GM12878 (cell line): Measurements from ENCODE around the gene DENND4C. TPM values are rescaled to one million over a fixed set of nuclear protein-coding genes. Genes with fewer than 3 reads are reported as not detected.

Source experiments
- ATAC-seq: fragments of 200-7000 bp; cut with Tn5 transposase; 3 replicates; pipeline ENCODE4 v1.9.1; 2020; ENCODE audit warnings: mild to moderate bottlenecking, moderate library complexity
- BruUV-seq: library from RNA; stranded (reverse); fragments of 400-500 nt; replicated peaks from 2 replicates; lab custom pipeline; 2021; lab: Mats Ljungman, UMichigan
- CTCF ChIA-PET: fragments of 300-600 bp; sonication (Branson Sonifier 250); formaldehyde crosslinking; extraction: SDS; loops from one replicate; lab custom pipeline; 2021; ENCODE audit warnings: inconsistent platforms; lab: Yijun Ruan, JAX
- POLR2A ChIA-PET: fragments of 350-600 bp; formaldehyde crosslinking; extraction: SDS; loops from one replicate; lab custom pipeline; 2021; ENCODE audit warnings: inconsistent platforms; lab: Charles Lee
- RAD21 ChIA-PET: fragments of 300-600 bp; sonication (Branson Sonifier 250); formaldehyde crosslinking; loops from one replicate; lab custom pipeline; 2023; ENCODE audit warnings: antibody characterized with exemption; ENCODE audit not compliant: unreplicated experiment; lab: Charles Lee
- SMC1A ChIA-PET: fragments of 300-600 bp; sonication (Branson Sonifier 250); formaldehyde crosslinking; loops from one replicate; lab custom pipeline; 2023; ENCODE audit not compliant: unreplicated experiment, uncharacterized antibody; lab: Charles Lee
- DNase-seq: peaks from one replicate; pipeline ENCODE4 v3.0.0-alpha.2; 2011; ENCODE audit warnings: low read depth, low spot score
- FAIRE-seq: peaks from 3 replicates; lab custom pipeline; 2011; peaks lifted over from hg19 to GRCh38; lab: Jason Lieb, UNC
- H2AFZ ChIP-seq: 2 replicates; pipeline ENCODE4 v1.6.0; 2011; ENCODE audit warnings: low read depth, low read length, control low read depth; ENCODE audit not compliant: control insufficient read depth
- H3K27ac ChIP-seq: 2 replicates; pipeline ENCODE4 v1.5.1; 2011; ENCODE audit warnings: control low read depth; ENCODE audit not compliant: control insufficient read depth, insufficient read depth
- H3K27me3 ChIP-seq, 2 experiments: replicated peaks in 1 of 2; 2 replicates each; pipeline versions ENCODE4 v1.6.0 to v1.6.1; 2011; ENCODE audit warnings: low read length in 1 of 2; ENCODE audit not compliant: control insufficient read depth in 2 of 2, insufficient read depth in 2 of 2
- H3K36me3 ChIP-seq, 2 experiments: 2 replicates each; pipeline ENCODE4 v1.5.1; 2011; ENCODE audit warnings: low read length in 1 of 2; ENCODE audit not compliant: control insufficient read depth in 2 of 2, insufficient read depth in 2 of 2
- H3K4me1 ChIP-seq: 2 replicates; pipeline ENCODE4 v1.6.1; 2011; ENCODE audit warnings: mild to moderate bottlenecking, low read length, moderate library complexity, mixed read lengths; ENCODE audit not compliant: control insufficient read depth, insufficient read depth
- H3K4me2 ChIP-seq: 2 replicates; pipeline ENCODE4 v1.6.0; 2011; ENCODE audit warnings: control low read depth; ENCODE audit not compliant: control insufficient read depth, insufficient read depth
- H3K4me3 ChIP-seq: fragments of 200-600 bp; sonication (generic); 2 replicates; pipeline ENCODE4 v1.5.1; 2016
- H3K79me2 ChIP-seq: 2 replicates; pipeline ENCODE4 v1.6.0; 2011; ENCODE audit warnings: low read length; ENCODE audit not compliant: control insufficient read depth, insufficient read depth
- H3K9ac ChIP-seq: 2 replicates; pipeline ENCODE4 v1.8.0; 2011; ENCODE audit warnings: low read length, control low read depth, mixed read lengths; ENCODE audit not compliant: control insufficient read depth, insufficient read depth
- H3K9me3 ChIP-seq: replicated peaks from 3 replicates; pipeline ENCODE4 v1.5.1; 2011; ENCODE audit warnings: mild to moderate bottlenecking, low read length; ENCODE audit not compliant: control insufficient read depth, insufficient read depth
- H4K20me1 ChIP-seq: 2 replicates; pipeline ENCODE4 v1.6.0; 2011; ENCODE audit not compliant: control insufficient read depth, insufficient read depth
- FOXM1 ChIP-seq: IDR thresholded peaks from 2 replicates; pipeline ENCODE4 v1.6.1; 2012; ENCODE audit warnings: low read depth, mild to moderate bottlenecking, inconsistent platforms, low read length, moderate library complexity
- HDGF ChIP-seq: fragments of 450-650 bp; IDR thresholded peaks from 2 replicates; pipeline ENCODE4 v1.6.1; 2016; ENCODE audit warnings: antibody characterized with exemption
- HSF1 ChIP-seq: fragments of 150-350 bp; IDR thresholded peaks from 2 replicates; pipeline ENCODE4 v1.6.1; 2014; ENCODE audit warnings: mild to moderate bottlenecking, low read depth, low read length
- IRF3 ChIP-seq: fragments of 450-650 bp; IDR thresholded peaks from 2 replicates; pipeline ENCODE4 v1.6.1; 2014; ENCODE audit warnings: mild to moderate bottlenecking
- KLF5 ChIP-seq: fragments of 450-650 bp; IDR thresholded peaks from 2 replicates; pipeline ENCODE4 v1.6.1; 2014; ENCODE audit warnings: mild to moderate bottlenecking; ENCODE audit not compliant: partially characterized antibody
- RAD51 ChIP-seq: fragments of 450-650 bp; IDR thresholded peaks from 2 replicates; pipeline ENCODE4 v1.6.1; 2016; ENCODE audit warnings: moderate library complexity, mild to moderate bottlenecking, inconsistent platforms
- SIN3A ChIP-seq: IDR thresholded peaks from 2 replicates; pipeline ENCODE4 v1.6.1; 2012; ENCODE audit warnings: low read depth, low read length, improper control_type of control experiment
- SIX5 ChIP-seq: IDR thresholded peaks from 2 replicates; pipeline ENCODE4 v1.6.1; 2011; ENCODE audit warnings: mild to moderate bottlenecking, low read depth, low read length, moderate library complexity; ENCODE audit not compliant: severe bottlenecking
- SP1 ChIP-seq: IDR thresholded peaks from one replicate; pipeline ENCODE4 v1.6.1; 2011; ENCODE audit warnings: low read depth, low read length
- TARDBP ChIP-seq: IDR thresholded peaks from 2 replicates; pipeline ENCODE4 v1.6.1; 2016; ENCODE audit warnings: borderline replicate concordance
- TCF12 ChIP-seq: IDR thresholded peaks from 2 replicates; pipeline ENCODE4 v1.6.1; 2011; ENCODE audit warnings: low read depth, mild to moderate bottlenecking, low read length
- USF2 ChIP-seq: IDR thresholded peaks from 2 replicates; pipeline ENCODE4 v1.6.1; 2011; ENCODE audit warnings: low read depth, low read length, improper control_type of control experiment, borderline replicate concordance
- ZNF207 ChIP-seq: fragments of 450-650 bp; IDR thresholded peaks from 2 replicates; pipeline ENCODE4 v1.6.1; 2014; ENCODE audit warnings: antibody characterized with exemption, mild to moderate bottlenecking, borderline replicate concordance
- ZNF24 ChIP-seq: fragments of 450-650 bp; IDR thresholded peaks from 2 replicates; pipeline ENCODE4 v1.6.1; 2017; ENCODE audit warnings: antibody characterized with exemption, mild to moderate bottlenecking
- ZNF274 ChIP-seq: IDR thresholded peaks from one replicate; pipeline ENCODE4 v1.8.0; 2011; ENCODE audit not compliant: insufficient read length, insufficient read depth
- ZNF592 ChIP-seq: fragments of 450-650 bp; IDR thresholded peaks from 2 replicates; pipeline ENCODE4 v1.6.1; 2017; ENCODE audit warnings: mild to moderate bottlenecking, moderate library complexity
- WGBS: methylation state at CpG from one replicate; pipeline ENCODE4 v1.1.6; 2016; ENCODE audit warnings: low lambda C conversion rate; ENCODE audit not compliant: insufficient replicate concordance, insufficient coverage; ENCODE audit errors: missing lambda C conversion rate; 5-methylcytosine and 5-hydroxymethylcytosine counted together
- in situ Hi-C: fragments of 300-500 bp; cut with MboI; formaldehyde crosslinking; loops from 9 replicates; pipeline ENCODE4 v1.14.3; 2018; ENCODE audit warnings: mixed read lengths
- intact Hi-C: fragments of 100-400 bp; cut with micrococcal nuclease; formaldehyde crosslinking; loops from one replicate; pipeline ENCODE4 v1.14.2; 2022; ENCODE audit not compliant: unreplicated experiment
- polyA plus RNA-seq, 11 experiments: library from polyadenylated mRNA; depleted of rRNA in 4 of 11; unstranded in 6 of 11; stranded (reverse) in 5 of 11; fragments of >200 nt; fragmentation: Nextera tagmentation in 4 of 11; fragmentation: Illumina TruSeq in 1 of 11; extraction: Ambion mirVana in 4 of 11; extraction: Trizol in 1 of 11; gene quantifications; 1 replicate in 1 of 11; 2 replicates in 10 of 11; pipeline versions ENCODE4 v1.2.1 to v1.2.3, GENCODE V29; 2011 to 2016; ENCODE audit warnings: inconsistent platforms in 2 of 11, missing spikeins in 2 of 11, low read depth in 1 of 11
- total RNA-seq, 4 experiments: library from RNA; depleted of rRNA in 3 of 4; stranded (reverse); fragments of >200 nt in 3 of 4; fragmentation: Illumina TruSeq in 1 of 4; extraction: Trizol in 1 of 4; gene quantifications; 2 replicates each; pipeline versions ENCODE4 v1.2.1 to v1.2.3, GENCODE V29; 2013 to 2021

Gene DENND4C
- total and polyA plus RNA-seq, 10 of the 15 experiments (the other 5 are each of a cell fraction or from before 2014, with no cell fraction given) = 8.2 to 49.3 (median 24.7) TPM

- CTCF ChIA-PET = interaction anchor here (1.1 to 3.5 kb wide), 3 partner anchors 26 to 176 kb away, joined by 3 to 15 read pairs (median 4); no protein-coding TSS in a partner anchor
- BruUV-seq = TSS peak; percentile 77
- in situ Hi-C loops = no loop called here
- TF ChIP-seq IRF3 = no peak
- peak; percentile 63; the same call in 1 of the 2 replicates for TF ChIP-seq HDGF
- peak; percentile 71 for TF ChIP-seq SP1
- TF ChIP-seq TARDBP = no peak
- no peak for TF ChIP-seq ZNF24
- TF ChIP-seq FOXM1 = no peak
- no peak for TF ChIP-seq RAD51
- TF ChIP-seq KLF5 = no peak
- no peak for TF ChIP-seq ZNF274
- no peak for TF ChIP-seq ZNF207
- no peak for TF ChIP-seq SIX5
- TF ChIP-seq HSF1 = no peak
- no peak for TF ChIP-seq SIN3A
- no peak for TF ChIP-seq USF2
- TF ChIP-seq ZNF592 = no peak
- TF ChIP-seq TCF12 = 0 out of 2 replicates have a peak, but pooled peaks have one; percentile 24
Observed at GRCh38 chr9:19408693-19409400, 178.4 kb downstream of the DENND4C start, which contains the start of gene ACER2. Gene ACER2, plus strand, starts transcription at chr9:19409009. Its CDS starts 76 bp downstream, at chr9:19409085.

More at GRCh38 chr9:19408693-19409400, 178.4 kb downstream of the DENND4C start, which contains the start of gene ACER2:
- H4K20me1 ChIP-seq = no peaks in the 10 kb centered on the region
- FAIRE-seq (peak; percentile 79), DNase-seq (peak; percentile 66), ATAC-seq (peak; percentile 96)
- H3K27me3 ChIP-seq = peaks cover 0 to 2% of the 10 kb centered on the region in 2 experiments; a peak in 1 of 4 replicates
- H2AFZ ChIP-seq = peak within 1 kb of the TSS; percentile 83
- H3K9me3 ChIP-seq = no peaks in the 10 kb centered on the region; the same call in 2 of the 3 replicates
- peaks cover 10% of the 10 kb centered on the region for H3K4me1 ChIP-seq
- under 1% methylated on average over 55 of the region's 61 CpGs for WGBS
- H3K27ac ChIP-seq = 0 out of 2 replicates have a peak within 1 kb of the TSS, but pooled peaks have one; percentile 2
- POLR2A ChIA-PET = interaction anchor here (0.9 to 1.5 kb wide), 3 partner anchors 31 to 33 kb away, joined by 3 to 4 read pairs (median 3); no protein-coding TSS in a partner anchor
- peak within 1 kb of the TSS; percentile 85 for H3K4me3 ChIP-seq
- SMC1A ChIA-PET = interaction anchor here (1.0 to 1.2 kb wide), 2 partner anchors 9 to 46 kb away, joined by 3 read pairs; no protein-coding TSS in a partner anchor
- intact Hi-C loops = loop anchor here (1.0 to 2.0 kb wide), 2 partner anchors 29 to 42 kb away; partner anchors contain the start of gene RPS6
- peak within 1 kb of the TSS; percentile 84 for H3K4me2 ChIP-seq
- RAD21 ChIA-PET = interaction anchor here (1.0 to 1.9 kb wide), 2 partner anchors 45 to 48 kb away, joined by 4 to 7 read pairs; no protein-coding TSS in a partner anchor
- no peaks in the 10 kb centered on the region for H3K79me2 ChIP-seq
- H3K36me3 ChIP-seq = no peaks in the 10 kb centered on the region
- peak within 1 kb of the TSS; percentile 53 for H3K9ac ChIP-seq
